Prostate gland (tissue), 2 donors: ENCODE data around the gene ERCC1.
A peak's percentile ranks its signal among the peaks of the same experiment; 100 is the strongest.

Experiments used
- CTCF ChIP-seq, 4 experiments: fragments of 200-600 bp in 2 of 4; fragments of 450-650 bp in 2 of 4; sonication (generic) in 2 of 4; IDR thresholded peaks; 1 replicate in 3 of 4; 2 replicates in 1 of 4; pipeline ENCODE4 v1.5.1; 2016 to 2019; ENCODE audit warnings: antibody characterized with exemption in 4 of 4, mild to moderate bottlenecking in 2 of 4, moderate library complexity in 2 of 4
- POLR2A ChIP-seq: fragments of 450-650 bp; IDR thresholded peaks from one replicate; pipeline ENCODE4 v1.6.1; 2016; ENCODE audit warnings: antibody characterized with exemption, mild to moderate bottlenecking
- POLR2AphosphoS5 ChIP-seq: sonication (generic); formaldehyde crosslinking; IDR thresholded peaks from one replicate; pipeline ENCODE4 v1.6.1; 2017; ENCODE audit warnings: antibody characterized with exemption

- TF ChIP-seq CTCF (IDR thresholded peaks at IDR 0.05), result no peak
- peak; percentile 62 for TF ChIP-seq POLR2A
- TF ChIP-seq POLR2AphosphoS5, result peak; percentile 84
Measured at GRCh38 chr19:45446944-45447343, 23.2 kb upstream of the ERCC1 start.
